NCI-H146 (cell line): ENCODE data around the gene MRPL2.
"Not testable (repeated sequence)": the region's sequence is repeated elsewhere in the genome, so short reads cannot be mapped to it uniquely, and the experiment has no call there.

Source experiments
- DNase-seq: peaks from one replicate; lab custom pipeline; 2025; lab: John Stamatoyannopoulos, UW

The MRPL2 gene

DNA sequence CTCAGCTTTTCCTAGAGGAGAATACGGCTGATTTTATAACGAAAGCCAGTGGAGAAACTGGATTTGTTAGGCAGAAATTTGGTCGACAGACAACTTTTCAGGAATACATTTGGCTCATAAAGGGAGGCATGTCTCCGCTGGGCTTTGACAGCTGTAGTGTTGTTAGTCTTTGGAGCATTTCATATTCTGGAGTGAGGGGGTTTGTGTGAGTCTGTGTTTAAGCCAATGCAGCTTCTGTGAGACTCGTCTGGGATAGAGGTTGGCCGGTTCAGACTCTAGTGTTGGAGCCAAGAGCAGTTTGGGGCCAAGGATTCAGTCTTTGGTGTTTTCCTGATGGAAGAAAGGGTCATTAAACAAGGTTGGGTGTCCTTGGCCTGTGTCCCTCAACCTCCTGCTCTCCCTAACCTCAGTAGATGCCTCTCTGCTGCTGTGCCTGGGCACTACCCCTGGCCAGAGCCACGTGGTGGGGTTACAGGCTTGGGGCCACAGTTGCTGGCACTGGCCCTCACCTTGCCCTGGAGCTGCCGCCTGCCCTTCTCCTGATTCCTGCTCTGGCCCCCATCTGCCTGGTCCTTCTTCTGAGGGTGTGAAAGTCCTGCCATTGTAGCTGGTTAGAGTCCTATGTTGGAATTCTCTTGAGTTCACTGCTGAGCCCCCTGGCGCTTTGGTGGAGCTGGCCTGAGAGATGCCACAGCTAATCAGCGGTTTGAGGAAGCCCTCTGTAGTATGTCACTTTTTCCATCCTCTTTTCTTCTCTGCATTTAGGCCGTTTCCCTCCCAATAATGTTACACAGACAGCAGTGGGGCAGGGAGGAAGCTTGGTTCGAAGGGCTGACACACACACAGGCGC lies 23.8 kb upstream of the MRPL2 start:
- no peak for DNase-seq

DNA sequence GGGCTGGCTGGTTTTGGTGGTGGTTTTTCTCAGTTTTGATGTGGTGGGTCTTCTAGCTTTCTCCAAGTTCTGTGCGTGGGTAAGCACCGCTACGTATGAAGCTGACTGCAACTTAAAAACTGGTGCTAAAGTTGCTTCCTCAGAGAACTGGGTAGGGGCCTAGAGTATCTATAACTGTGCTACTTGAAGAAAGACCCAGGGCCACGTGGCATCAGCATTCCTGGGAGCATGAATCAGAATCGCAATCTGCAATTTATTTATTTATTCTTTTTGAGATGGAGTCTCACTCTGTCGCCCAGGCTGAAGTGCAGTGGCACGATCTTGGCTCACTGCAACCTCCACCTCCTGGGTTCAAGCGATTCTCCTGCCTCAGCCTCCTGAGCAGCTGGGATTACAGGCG lies 22.7 kb upstream of the MRPL2 start:
- DNase-seq: not testable (repeated sequence)

DNA sequence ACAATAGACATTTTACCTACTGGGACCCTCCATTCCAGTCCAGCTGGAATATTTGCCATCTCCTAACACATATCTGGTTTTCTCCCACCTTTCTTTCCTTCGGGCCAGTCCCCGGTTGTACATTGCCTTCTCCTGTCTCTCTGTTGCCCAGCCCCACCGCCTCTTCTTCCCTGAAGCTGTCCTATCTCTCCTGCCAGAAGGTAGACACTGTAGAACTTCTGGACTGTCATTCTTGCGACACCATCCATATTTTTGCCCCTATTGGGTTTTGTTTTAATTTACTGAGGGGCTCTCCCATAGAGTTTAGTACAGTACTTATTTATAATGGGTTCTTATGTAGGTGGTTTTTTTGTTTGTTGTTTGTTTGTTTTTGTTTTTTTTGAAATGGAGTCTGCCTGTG lies 21.8 kb upstream of the MRPL2 start:
- no peak for DNase-seq

DNA sequence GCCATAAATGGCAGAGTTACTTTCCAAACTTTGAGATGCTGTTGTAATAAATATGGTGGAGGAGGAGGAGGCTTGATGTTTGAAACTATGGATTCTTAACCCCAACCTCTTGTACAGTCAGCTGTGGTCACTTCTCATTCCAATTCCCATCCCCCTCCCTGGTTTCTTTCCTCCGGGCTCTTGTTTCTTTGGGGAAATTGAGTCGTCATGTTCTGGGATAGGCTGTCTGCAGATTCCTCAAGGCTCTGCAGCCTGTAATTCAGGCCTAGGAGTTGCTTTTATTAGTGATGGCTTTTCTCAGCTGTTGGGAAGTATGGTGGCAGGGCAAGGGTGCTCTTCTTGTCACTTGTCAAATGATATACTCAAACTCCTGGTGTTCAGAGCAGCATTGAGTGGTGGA lies 19.5 kb upstream of the MRPL2 start:
- DNase-seq: no peak

DNA sequence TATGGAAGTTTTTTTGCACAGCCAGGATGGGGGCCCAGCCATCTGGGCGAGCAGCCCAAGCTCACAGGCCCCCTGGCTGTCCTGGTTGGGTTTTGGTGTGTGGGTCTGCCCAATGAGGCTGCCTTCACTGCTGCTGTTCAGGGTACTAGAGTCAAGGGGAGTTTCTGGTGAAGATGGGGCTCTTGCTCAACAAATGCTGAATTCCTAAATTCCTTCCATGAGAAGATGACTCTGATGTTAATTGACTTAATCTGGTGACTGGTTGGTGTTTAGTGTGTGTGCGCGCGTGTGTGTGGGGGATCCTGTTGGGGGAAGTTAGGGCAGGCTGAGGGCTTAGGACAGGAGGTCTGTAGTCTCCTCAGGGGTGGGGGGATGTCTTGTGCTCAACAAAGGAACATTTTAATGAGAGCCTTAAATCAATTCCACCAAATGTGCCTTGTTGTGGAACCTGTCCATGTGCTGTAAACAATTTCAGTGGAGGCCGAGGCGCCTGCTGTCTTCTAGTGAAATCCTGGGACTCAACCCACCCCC lies 18.8 kb upstream of the MRPL2 start:
- no peak for DNase-seq

DNA sequence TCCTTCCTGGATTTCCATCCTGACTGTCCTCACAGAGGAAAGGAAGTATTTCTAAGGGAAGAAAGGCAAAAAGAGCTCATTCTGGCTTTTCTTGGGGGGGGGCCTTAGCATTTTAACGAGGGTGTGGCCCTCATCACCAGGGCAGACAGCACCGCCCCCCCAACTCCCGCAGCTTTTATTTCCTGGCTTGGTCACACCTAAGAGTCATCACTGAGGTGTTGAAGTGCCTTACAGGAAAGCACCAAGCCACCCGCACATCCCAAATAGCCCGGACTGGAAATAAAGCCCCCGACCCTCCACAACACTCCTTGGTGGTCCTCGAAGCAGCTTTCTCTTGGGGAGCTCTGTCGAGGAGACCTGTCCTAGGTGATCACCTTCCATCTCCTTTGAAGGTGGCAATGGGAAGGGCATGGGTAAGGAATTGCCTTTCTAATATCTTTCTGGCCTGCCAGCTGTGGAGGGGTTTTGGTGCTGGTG lies 18.1 kb upstream of the MRPL2 start:
- DNase-seq: no peak

GRCh38 chr6:43076464-43077332 lies 17.5 kb upstream of the MRPL2 start:
- DNase-seq: peak; percentile 76

- peak; percentile 92 for DNase-seq
Measured at GRCh38 chr6:43075670-43076463, 16.6 kb upstream of the MRPL2 start, which contains the start of gene PTK7. Gene PTK7, plus strand, starts transcription at chr6:43076314. Its CDS starts 175 bp downstream, at chr6:43076489.

GRCh38 chr6:43074847-43075669 lies 15.8 kb upstream of the MRPL2 start:
- no peak for DNase-seq

DNA sequence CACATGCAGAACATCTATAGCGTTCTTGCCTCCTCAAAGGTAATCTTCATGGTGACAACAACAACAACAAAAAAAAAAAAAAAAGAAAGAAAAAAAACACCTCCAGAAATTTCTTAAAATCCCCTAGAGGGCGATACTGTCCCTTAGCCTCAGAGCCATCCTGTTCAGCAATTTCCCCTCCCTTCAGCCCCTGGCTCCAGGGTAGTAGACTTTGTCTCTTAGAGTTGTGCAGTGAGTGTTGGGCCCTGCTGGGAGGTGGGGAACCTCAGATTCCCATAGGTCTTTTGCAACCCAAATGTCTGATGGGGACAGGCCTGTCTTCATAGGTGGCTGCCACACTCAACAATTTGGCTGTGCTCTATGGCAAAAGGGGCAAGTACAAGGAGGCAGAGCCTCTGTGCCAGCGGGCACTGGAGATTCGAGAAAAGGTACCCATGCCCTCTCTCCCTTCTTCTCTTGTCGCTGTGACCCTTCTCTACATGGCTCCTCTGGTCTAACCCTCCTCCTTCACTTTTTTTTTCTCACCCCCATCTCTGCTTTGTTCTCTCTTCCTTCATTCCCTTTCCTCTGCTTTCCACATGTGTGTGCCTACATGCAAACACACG lies 10.9 kb upstream of the MRPL2 start:
- peak; percentile 71 for DNase-seq

- no peak for DNase-seq
Measured at GRCh38 chr6:43062818-43063217, 3.6 kb upstream of the MRPL2 start.

DNA sequence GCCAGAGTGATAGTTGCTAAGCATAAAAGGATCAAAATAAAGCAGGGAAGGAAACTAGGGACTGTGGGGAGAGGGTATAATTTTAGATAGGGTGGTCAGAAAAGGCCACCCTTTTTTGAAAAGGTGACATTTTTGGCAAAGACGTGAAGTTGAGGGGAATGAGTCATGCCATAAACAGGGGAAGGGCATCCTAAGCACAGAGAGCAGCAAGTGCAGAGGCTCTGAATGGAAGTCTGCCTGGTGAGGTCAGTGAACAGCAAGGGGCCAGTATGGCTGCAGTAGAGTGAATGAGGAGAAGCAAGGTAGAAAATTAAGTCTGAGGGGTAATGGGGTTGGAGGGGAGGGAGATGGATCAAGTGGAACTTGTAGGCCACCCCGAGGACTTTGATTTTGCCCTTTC lies 2.6 kb upstream of the MRPL2 start:
- DNase-seq: no peak

DNA sequence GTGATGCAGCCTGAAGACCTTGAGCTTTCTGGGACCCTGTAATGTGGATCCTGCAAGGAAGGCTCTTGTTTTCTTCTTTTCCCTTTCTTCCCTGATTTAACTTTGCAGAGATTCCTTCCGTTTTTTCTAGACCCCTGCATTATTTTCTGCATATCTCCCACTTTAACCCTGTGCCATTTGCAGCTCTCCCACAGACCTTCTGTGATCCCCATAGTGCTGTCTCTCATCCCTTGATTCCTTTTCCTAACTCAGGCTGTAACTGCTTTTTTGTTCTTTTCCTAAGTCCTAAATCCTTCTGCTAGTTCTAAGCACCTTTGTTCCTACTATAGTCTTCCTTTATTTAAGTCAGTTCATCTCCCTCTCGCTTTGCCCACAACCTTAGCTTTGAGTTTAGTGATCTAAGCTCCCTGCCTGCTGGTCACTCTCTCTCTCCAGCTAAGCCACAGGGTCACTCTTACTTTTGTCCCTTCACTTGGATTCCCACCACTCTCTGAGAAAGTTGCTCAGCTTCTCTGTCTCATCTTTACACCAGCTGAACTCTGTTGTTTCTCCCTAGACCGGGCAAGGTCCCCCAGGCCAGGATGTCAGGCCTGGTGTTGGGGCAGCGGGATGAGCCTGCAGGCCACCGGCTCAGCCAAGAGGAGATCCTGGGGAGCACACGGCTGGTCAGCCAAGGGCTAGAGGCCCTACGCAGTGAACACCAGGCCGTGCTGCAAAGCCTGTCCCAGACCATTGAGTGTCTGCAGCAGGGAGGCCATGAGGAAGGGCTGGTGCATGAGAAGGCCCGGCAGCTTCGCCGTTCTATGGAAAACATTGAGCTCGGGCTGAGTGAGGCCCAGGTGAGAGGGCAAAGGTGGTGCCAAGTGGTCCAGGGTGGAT lies 1.8 kb upstream of the MRPL2 start:
- no peak for DNase-seq

DNA sequence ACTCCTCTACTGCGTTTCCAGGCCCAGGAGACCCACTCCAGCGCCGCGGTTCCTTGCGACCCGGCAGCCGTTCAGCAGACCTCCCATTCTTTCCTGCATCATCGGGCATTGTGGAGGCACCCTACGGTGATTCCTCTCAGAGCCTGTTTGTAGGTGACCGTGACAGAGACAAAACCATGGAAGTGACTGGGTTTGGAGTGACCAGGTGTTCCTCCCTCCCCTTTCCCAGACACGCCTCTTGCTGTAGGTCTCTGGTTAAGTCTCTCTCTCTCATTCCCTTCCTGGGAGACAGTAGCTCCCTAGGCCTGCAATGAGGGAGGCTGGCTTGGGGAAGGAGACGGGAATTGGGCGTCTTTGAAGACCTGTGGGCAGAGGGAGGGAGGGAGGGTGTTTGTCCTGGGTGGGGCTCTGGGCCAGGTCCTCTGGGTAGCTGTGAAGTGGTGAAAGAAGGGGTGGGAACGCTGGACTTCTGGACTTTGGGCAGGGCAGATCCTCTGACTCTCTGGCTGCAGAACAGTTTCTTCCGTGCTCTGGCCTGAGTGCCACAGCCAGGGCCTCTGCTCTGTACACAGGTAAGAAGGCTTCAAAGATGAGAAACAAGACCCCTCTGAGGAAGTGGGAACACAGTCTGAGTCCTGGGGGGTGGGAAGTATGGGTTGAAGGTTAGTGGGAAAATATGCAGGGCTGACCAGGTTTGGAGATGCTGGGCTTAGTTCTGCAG lies 960 bp upstream of the MRPL2 start:
- DNase-seq: peak; percentile 84

- DNase-seq: no peak
Measured at GRCh38 chr6:43058531-43058930, 703 bp downstream of the MRPL2 start.

DNA sequence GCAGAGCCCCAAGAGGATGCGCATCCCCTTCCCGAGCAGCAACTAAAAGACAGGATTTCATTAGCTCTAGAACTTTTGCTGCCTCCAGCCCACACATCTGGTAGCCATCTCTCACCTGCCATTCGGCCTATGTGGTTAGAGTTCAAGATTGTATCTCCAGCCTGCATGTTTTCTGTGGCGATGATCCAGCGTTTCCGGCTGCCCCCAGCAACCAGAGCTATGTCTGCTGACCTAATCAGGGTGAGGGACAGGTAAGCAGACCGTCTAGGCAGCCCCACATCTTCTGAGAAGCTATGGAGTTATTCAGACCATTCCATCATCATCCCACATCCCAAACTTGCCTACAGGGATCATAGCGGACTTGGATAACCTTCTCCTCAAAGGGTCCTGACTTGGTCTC lies 3.3 kb downstream of the MRPL2 start:
- no peak for DNase-seq

GRCh38 chr6:43054206-43054943 lies 4.9 kb downstream of the MRPL2 start:
- no peak for DNase-seq
